GM23338 (cell line): ENCODE data around the gene GPR37L1.
A peak's percentile ranks its signal among the peaks of the same experiment; 100 is the strongest.

Experiments
- TF ChIP-seq, protein P1 (sequence below): IDR thresholded peaks from one replicate; pipeline ENCODE4 v1.6.1; 2018; ENCODE audit warnings: antibody characterized with exemption; ENCODE audit not compliant: unreplicated experiment
- TF ChIP-seq, protein P2 (sequence below), 2 experiments: fragments of 200-600 bp in 1 of 2; sonication (generic) in 1 of 2; conservative IDR thresholded peaks; 2 replicates each; pipeline versions ENCODE4 v1.5.1 to v1.6.1; 2016 to 2017; ENCODE audit warnings: antibody characterized with exemption in 2 of 2, low read depth in 2 of 2, mild to moderate bottlenecking in 2 of 2, moderate library complexity in 1 of 2

DNA sequence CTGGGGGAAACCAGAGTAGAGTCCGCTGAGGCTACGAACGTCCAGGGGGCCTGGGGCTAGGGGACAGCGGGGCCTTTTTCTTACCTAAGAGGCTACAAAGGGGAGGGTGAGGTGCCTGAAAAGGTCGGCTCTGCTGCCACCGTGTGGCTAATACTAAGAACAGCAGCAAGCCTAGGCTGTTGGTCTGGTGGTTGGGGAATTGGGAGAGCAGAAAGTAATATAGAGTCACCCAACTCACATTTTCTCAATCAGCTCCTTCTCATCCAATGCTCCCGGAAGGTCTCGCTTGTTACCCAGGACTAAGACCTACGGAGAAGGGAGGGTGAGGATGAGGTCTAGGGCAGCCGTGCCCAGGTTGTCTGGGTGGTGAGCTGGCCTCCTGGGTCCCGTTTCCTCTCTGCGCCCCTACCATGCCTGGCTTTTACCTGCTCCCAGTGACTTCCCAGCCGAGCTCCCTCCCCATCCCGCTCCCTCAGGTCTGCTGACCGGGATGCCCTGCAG lies 12.6 kb downstream of the GPR37L1 start:
- TF ChIP-seq, protein P1, sequence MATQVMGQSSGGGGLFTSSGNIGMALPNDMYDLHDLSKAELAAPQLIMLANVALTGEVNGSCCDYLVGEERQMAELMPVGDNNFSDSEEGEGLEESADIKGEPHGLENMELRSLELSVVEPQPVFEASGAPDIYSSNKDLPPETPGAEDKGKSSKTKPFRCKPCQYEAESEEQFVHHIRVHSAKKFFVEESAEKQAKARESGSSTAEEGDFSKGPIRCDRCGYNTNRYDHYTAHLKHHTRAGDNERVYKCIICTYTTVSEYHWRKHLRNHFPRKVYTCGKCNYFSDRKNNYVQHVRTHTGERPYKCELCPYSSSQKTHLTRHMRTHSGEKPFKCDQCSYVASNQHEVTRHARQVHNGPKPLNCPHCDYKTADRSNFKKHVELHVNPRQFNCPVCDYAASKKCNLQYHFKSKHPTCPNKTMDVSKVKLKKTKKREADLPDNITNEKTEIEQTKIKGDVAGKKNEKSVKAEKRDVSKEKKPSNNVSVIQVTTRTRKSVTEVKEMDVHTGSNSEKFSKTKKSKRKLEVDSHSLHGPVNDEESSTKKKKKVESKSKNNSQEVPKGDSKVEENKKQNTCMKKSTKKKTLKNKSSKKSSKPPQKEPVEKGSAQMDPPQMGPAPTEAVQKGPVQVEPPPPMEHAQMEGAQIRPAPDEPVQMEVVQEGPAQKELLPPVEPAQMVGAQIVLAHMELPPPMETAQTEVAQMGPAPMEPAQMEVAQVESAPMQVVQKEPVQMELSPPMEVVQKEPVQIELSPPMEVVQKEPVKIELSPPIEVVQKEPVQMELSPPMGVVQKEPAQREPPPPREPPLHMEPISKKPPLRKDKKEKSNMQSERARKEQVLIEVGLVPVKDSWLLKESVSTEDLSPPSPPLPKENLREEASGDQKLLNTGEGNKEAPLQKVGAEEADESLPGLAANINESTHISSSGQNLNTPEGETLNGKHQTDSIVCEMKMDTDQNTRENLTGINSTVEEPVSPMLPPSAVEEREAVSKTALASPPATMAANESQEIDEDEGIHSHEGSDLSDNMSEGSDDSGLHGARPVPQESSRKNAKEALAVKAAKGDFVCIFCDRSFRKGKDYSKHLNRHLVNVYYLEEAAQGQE, result no peak
- TF ChIP-seq, protein P2, sequence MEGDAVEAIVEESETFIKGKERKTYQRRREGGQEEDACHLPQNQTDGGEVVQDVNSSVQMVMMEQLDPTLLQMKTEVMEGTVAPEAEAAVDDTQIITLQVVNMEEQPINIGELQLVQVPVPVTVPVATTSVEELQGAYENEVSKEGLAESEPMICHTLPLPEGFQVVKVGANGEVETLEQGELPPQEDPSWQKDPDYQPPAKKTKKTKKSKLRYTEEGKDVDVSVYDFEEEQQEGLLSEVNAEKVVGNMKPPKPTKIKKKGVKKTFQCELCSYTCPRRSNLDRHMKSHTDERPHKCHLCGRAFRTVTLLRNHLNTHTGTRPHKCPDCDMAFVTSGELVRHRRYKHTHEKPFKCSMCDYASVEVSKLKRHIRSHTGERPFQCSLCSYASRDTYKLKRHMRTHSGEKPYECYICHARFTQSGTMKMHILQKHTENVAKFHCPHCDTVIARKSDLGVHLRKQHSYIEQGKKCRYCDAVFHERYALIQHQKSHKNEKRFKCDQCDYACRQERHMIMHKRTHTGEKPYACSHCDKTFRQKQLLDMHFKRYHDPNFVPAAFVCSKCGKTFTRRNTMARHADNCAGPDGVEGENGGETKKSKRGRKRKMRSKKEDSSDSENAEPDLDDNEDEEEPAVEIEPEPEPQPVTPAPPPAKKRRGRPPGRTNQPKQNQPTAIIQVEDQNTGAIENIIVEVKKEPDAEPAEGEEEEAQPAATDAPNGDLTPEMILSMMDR (conservative IDR thresholded peaks at IDR 0.05; ENCODE audit: low read depth in 2 of 2), result peak; percentile 81 to 89
